ENCODE results near the gene CHCHD3.

GRCh38 chr7:132901241-132901640 lies 180.6 kb downstream of the CHCHD3 start:
- no peak for TF ChIP-seq CTCF (conservative IDR thresholded peaks at IDR 0.05; ENCODE audit: low read length)
- no peak for TF ChIP-seq EZH2phosphoT487 (IDR thresholded peaks at IDR 0.05; ENCODE audit: borderline replicate concordance, low read depth, low read length)
